ENCODE measurements around the gene PDE1C.

The PDE1C gene

GRCh38 chr7:32037650-32038198 is 32.5 kb downstream of the PDE1C start:
- no peak overlapping the region for H3K4me3 ChIP-seq (ENCODE audit: low read depth, low read length)
- DNase-seq (ENCODE audit: low read depth), result no peak
- TF ChIP-seq CTCF (IDR thresholded peaks at IDR 0.05; ENCODE audit: low read depth, low read length, missing control alignments), result no peak

- TF ChIP-seq CTCF (IDR thresholded peaks at IDR 0.05; ENCODE audit: low read depth, low read length, missing control alignments), result no peak
- no peak overlapping the region for H3K4me3 ChIP-seq (ENCODE audit: low read depth, low read length)
- no peak for DNase-seq (ENCODE audit: low read depth)
Observed at GRCh38 chr7:32036557-32036956, 33.6 kb downstream of the PDE1C start.

- H3K4me3 ChIP-seq (ENCODE audit: low read depth, low read length), result no peak overlapping the region
- no peak for TF ChIP-seq CTCF (IDR thresholded peaks at IDR 0.05; ENCODE audit: low read depth, low read length, missing control alignments)
- no peak for DNase-seq (ENCODE audit: low read depth)
Observed at GRCh38 chr7:32034052-32034451, 36.2 kb downstream of the PDE1C start.

- DNase-seq (ENCODE audit: low read depth), result no peak
- TF ChIP-seq CTCF (IDR thresholded peaks at IDR 0.05; ENCODE audit: low read depth, low read length, missing control alignments), result no peak
Observed at GRCh38 chr7:32033006-32033405, 37.2 kb downstream of the PDE1C start.

GRCh38 chr7:32032211-32032610 is 38.0 kb downstream of the PDE1C start:
- DNase-seq (ENCODE audit: low read depth), result no peak
- no peak for TF ChIP-seq CTCF (IDR thresholded peaks at IDR 0.05; ENCODE audit: low read depth, low read length, missing control alignments)
- no peak overlapping the region for H3K4me3 ChIP-seq (ENCODE audit: low read depth, low read length)

More at GRCh38 chr7:32033006-32033405, 37.2 kb downstream of the PDE1C start:
- H3K4me3 ChIP-seq (ENCODE audit: low read depth, low read length), result no peak overlapping the region

GRCh38 chr7:32030904-32031692 is 39.1 kb downstream of the PDE1C start:
- no peak overlapping the region for H3K4me3 ChIP-seq (ENCODE audit: low read depth, low read length)
- TF ChIP-seq CTCF (IDR thresholded peaks at IDR 0.05; ENCODE audit: low read depth, low read length, missing control alignments), result no peak
- DNase-seq (ENCODE audit: low read depth), result no peak

GRCh38 chr7:32026083-32026425 is 44.2 kb downstream of the PDE1C start:
- TF ChIP-seq CTCF (IDR thresholded peaks at IDR 0.05; ENCODE audit: low read depth, low read length, missing control alignments), result no peak
- no peak for DNase-seq (ENCODE audit: low read depth)
- H3K4me3 ChIP-seq (ENCODE audit: low read depth, low read length), result no peak overlapping the region
